Activated naive CD8-positive, alpha-beta T cell treated with anti-CD3 and anti-CD28 coated beads, Interleukin-2, amount 10 ng/mL, durations not matched to agents 7 days and 5 days (primary cell): ENCODE data around the gene SMG7. TPM values are rescaled to one million over a fixed set of nuclear protein-coding genes. Genes with fewer than 3 reads are reported as not detected.

Source experiments
- ATAC-seq: fragments of 150-1000 bp; cut with Tn5 transposase; one replicate; pipeline ENCODE4 v1.10.0; 2021; ENCODE audit warnings: low read depth, moderate library complexity
- POLR2A ChIA-PET: fragments of 350-600 bp; sonication (Branson Sonifier 250); formaldehyde crosslinking; loops from one replicate; lab custom pipeline; 2021; ENCODE audit warnings: antibody characterized with exemption; lab: Charles Lee
- DNase-seq: peaks from one replicate; pipeline ENCODE4 v3.0.0; 2021
- H3K27ac Mint-ChIP-seq: one replicate; pipeline ENCODE4 v1.8.0; 2022; ENCODE audit warnings: mild to moderate bottlenecking, mixed read lengths
- H3K27me3 Mint-ChIP-seq: one replicate; pipeline ENCODE4 v1.8.0; 2022; ENCODE audit warnings: mild to moderate bottlenecking, moderate library complexity, mixed read lengths
- H3K36me3 Mint-ChIP-seq: one replicate; pipeline ENCODE4 v1.8.0; 2021; ENCODE audit warnings: mild to moderate bottlenecking, mixed read lengths
- H3K4me1 Mint-ChIP-seq: one replicate; pipeline ENCODE4 v1.8.0; 2021; ENCODE audit warnings: mixed read lengths
- H3K4me3 Mint-ChIP-seq: one replicate; pipeline ENCODE4 v1.8.0; 2022; ENCODE audit warnings: mild to moderate bottlenecking, moderate library complexity, mixed read lengths
- H3K9me3 Mint-ChIP-seq: one replicate; pipeline ENCODE4 v1.8.0; 2021; ENCODE audit warnings: mixed read lengths
- total RNA-seq, 2 experiments: library from RNA; stranded (reverse); gene quantifications; one replicate each; pipeline ENCODE4 v1.2.3, GENCODE V29; 2021

Gene SMG7
- total RNA-seq, 2 experiments from 2014 or later, result 73.6 to 76.0 TPM

GRCh38 chr1:183477986-183478781 lies 5.9 kb downstream of the SMG7 start:
- peak overlapping the region; percentile 98 for H3K27ac Mint-ChIP-seq
- H3K4me1 Mint-ChIP-seq, result peaks cover 54% of the 10 kb centered on the region
- peaks cover 26% of the 10 kb centered on the region for H3K36me3 Mint-ChIP-seq
- H3K27me3 Mint-ChIP-seq, result no peaks in the 10 kb centered on the region
- ATAC-seq (peak; percentile 53), DNase-seq (no peak)
- no peaks in the 10 kb centered on the region for H3K9me3 Mint-ChIP-seq
- POLR2A ChIA-PET, result interaction anchor here (0.5 to 1.6 kb wide), 6 partner anchors 20 to 178 kb away, joined by 3 to 5 read pairs (median 3); partner anchors contain the start of gene NCF2
- H3K4me3 Mint-ChIP-seq, result peak overlapping the region; percentile 86

GRCh38 chr1:183480971-183481441 lies 8.7 kb downstream of the SMG7 start:
- DNase-seq, result no peak
- Mint-ChIP-seq H3K27ac (peak overlapping the region; percentile 47), H3K9me3 (no peaks in the 10 kb centered on the region), H3K27me3 (no peaks in the 10 kb centered on the region), H3K36me3 (peaks cover 22% of the 10 kb centered on the region), H3K4me1 (peaks cover 49% of the 10 kb centered on the region), H3K4me3 (peak overlapping the region; percentile 44)
- POLR2A ChIA-PET, result no interaction called here
- no peak for ATAC-seq

GRCh38 chr1:183483224-183483623 lies 10.9 kb downstream of the SMG7 start:
- H3K4me1 Mint-ChIP-seq, result peaks cover 59% of the 10 kb centered on the region
- no peak overlapping the region for H3K4me3 Mint-ChIP-seq
- H3K9me3 Mint-ChIP-seq, result no peaks in the 10 kb centered on the region
- POLR2A ChIA-PET, result no interaction called here
- DNase-seq, result no peak
- H3K27me3 Mint-ChIP-seq, result no peaks in the 10 kb centered on the region
- no peak overlapping the region for H3K27ac Mint-ChIP-seq
- no peak for ATAC-seq
- peaks cover 38% of the 10 kb centered on the region for H3K36me3 Mint-ChIP-seq

- Mint-ChIP-seq H3K4me3 (no peak overlapping the region), H3K36me3 (peaks cover 42% of the 10 kb centered on the region), H3K4me1 (peaks cover 51% of the 10 kb centered on the region), H3K27ac (no peak overlapping the region), H3K27me3 (no peaks in the 10 kb centered on the region), H3K9me3 (peaks cover 1% of the 10 kb centered on the region)
- POLR2A ChIA-PET, result no interaction called here
- no peak for ATAC-seq
- DNase-seq, result no peak
Measured at GRCh38 chr1:183484254-183484653, 12.0 kb downstream of the SMG7 start.

GRCh38 chr1:183484851-183485250 lies 12.6 kb downstream of the SMG7 start:
- H3K27me3 Mint-ChIP-seq, result no peaks in the 10 kb centered on the region
- peaks cover 49% of the 10 kb centered on the region for H3K4me1 Mint-ChIP-seq
- peaks cover 2% of the 10 kb centered on the region for H3K9me3 Mint-ChIP-seq
- ATAC-seq (no peak), DNase-seq (no peak)
- peaks cover 44% of the 10 kb centered on the region for H3K36me3 Mint-ChIP-seq
- no peak overlapping the region for H3K4me3 Mint-ChIP-seq
- POLR2A ChIA-PET, result no interaction called here
- H3K27ac Mint-ChIP-seq, result no peak overlapping the region

GRCh38 chr1:183487674-183488442 lies 15.6 kb downstream of the SMG7 start:
- H3K27me3 Mint-ChIP-seq, result no peaks in the 10 kb centered on the region
- peaks cover 29% of the 10 kb centered on the region for H3K4me1 Mint-ChIP-seq
- H3K27ac Mint-ChIP-seq, result no peak overlapping the region
- peaks cover 36% of the 10 kb centered on the region for H3K36me3 Mint-ChIP-seq
- H3K4me3 Mint-ChIP-seq, result no peak overlapping the region
- ATAC-seq (no peak), DNase-seq (no peak)
- peaks cover 2% of the 10 kb centered on the region for H3K9me3 Mint-ChIP-seq
- POLR2A ChIA-PET, result no interaction called here

- POLR2A ChIA-PET, result no interaction called here
- ATAC-seq, result no peak
- no peak overlapping the region for H3K27ac Mint-ChIP-seq
Measured at GRCh38 chr1:183490932-183491331, 18.6 kb downstream of the SMG7 start.

GRCh38 chr1:183493540-183494245 lies 21.4 kb downstream of the SMG7 start:
- Mint-ChIP-seq H3K4me1 (peaks cover 30% of the 10 kb centered on the region), H3K36me3 (peaks cover 14% of the 10 kb centered on the region), H3K27ac (no peak overlapping the region), H3K4me3 (no peak overlapping the region), H3K9me3 (peaks cover 2% of the 10 kb centered on the region), H3K27me3 (no peaks in the 10 kb centered on the region)
- POLR2A ChIA-PET, result interaction anchor here (0.7 kb wide), 2 partner anchors 14 to 86 kb away, joined by 3 to 5 read pairs; no protein-coding TSS in a partner anchor
- ATAC-seq (no peak), DNase-seq (no peak)

More at GRCh38 chr1:183490932-183491331, 18.6 kb downstream of the SMG7 start:
- Mint-ChIP-seq H3K27me3 (no peaks in the 10 kb centered on the region), H3K4me3 (no peak overlapping the region), H3K4me1 (peaks cover 27% of the 10 kb centered on the region), H3K9me3 (peaks cover 2% of the 10 kb centered on the region), H3K36me3 (peaks cover 30% of the 10 kb centered on the region)
- no peak for DNase-seq

- Mint-ChIP-seq H3K36me3 (peaks cover 4% of the 10 kb centered on the region), H3K27ac (no peak overlapping the region), H3K27me3 (no peaks in the 10 kb centered on the region), H3K9me3 (no peaks in the 10 kb centered on the region), H3K4me1 (peaks cover 32% of the 10 kb centered on the region), H3K4me3 (no peak overlapping the region)
- no peak for ATAC-seq
- no peak for DNase-seq
- POLR2A ChIA-PET, result no interaction called here
Measured at GRCh38 chr1:183495420-183495819, 23.1 kb downstream of the SMG7 start.

GRCh38 chr1:183497218-183497617 lies 24.9 kb downstream of the SMG7 start:
- DNase-seq (no peak), ATAC-seq (no peak)
- POLR2A ChIA-PET, result interaction anchor here (1.5 kb wide), 1 partner anchor 18 kb away, joined by 5 read pairs; no protein-coding TSS in a partner anchor
- Mint-ChIP-seq H3K27me3 (no peaks in the 10 kb centered on the region), H3K27ac (peak overlapping the region; percentile 27), H3K4me3 (peak overlapping the region; percentile 13), H3K9me3 (no peaks in the 10 kb centered on the region), H3K4me1 (peaks cover 38% of the 10 kb centered on the region), H3K36me3 (peaks cover 3% of the 10 kb centered on the region)

GRCh38 chr1:183498342-183498991 lies 26.2 kb downstream of the SMG7 start:
- peak; percentile 80 for ATAC-seq

GRCh38 chr1:183505454-183506089 lies 33.3 kb downstream of the SMG7 start:
- Mint-ChIP-seq H3K36me3 (no peaks in the 10 kb centered on the region), H3K27me3 (no peaks in the 10 kb centered on the region), H3K27ac (no peak overlapping the region), H3K4me1 (peaks cover 15% of the 10 kb centered on the region), H3K4me3 (no peak overlapping the region), H3K9me3 (no peaks in the 10 kb centered on the region)
- no peak for DNase-seq
- ATAC-seq, result peak; percentile 39
- POLR2A ChIA-PET, result no interaction called here

More at GRCh38 chr1:183498342-183498991, 26.2 kb downstream of the SMG7 start:
- POLR2A ChIA-PET, result interaction anchor here (0.9 to 1.5 kb wide), 3 partner anchors 20 to 26 kb away, joined by 3 to 5 read pairs (median 4); partner anchors contain the start of gene SMG7
- H3K36me3 Mint-ChIP-seq, result peaks cover 3% of the 10 kb centered on the region
- H3K4me1 Mint-ChIP-seq, result peaks cover 41% of the 10 kb centered on the region
- DNase-seq, result no peak
- H3K27me3 Mint-ChIP-seq, result no peaks in the 10 kb centered on the region
- H3K4me3 Mint-ChIP-seq, result peak overlapping the region; percentile 52
- H3K27ac Mint-ChIP-seq, result peak overlapping the region; percentile 67
- H3K9me3 Mint-ChIP-seq, result no peaks in the 10 kb centered on the region
